Liver (tissue), 9 donors: ENCODE results near the gene TOR4A. TPM values are rescaled to one million over a fixed set of nuclear protein-coding genes. Genes with fewer than 3 reads are reported as not detected.

Experiments
- DNase-seq: peaks from one replicate; pipeline ENCODE4 v3.0.0-alpha.2; 2017; ENCODE audit warnings: low spot score
- H3K27ac ChIP-seq, 2 donors: one replicate each; pipeline ENCODE4 v1.7.0; 2013; ENCODE audit warnings: inconsistent platforms in 2 of 2, low read length in 2 of 2, control low read depth in 1 of 2, low read depth in 1 of 2, mild to moderate bottlenecking in 1 of 2
- H3K27me3 ChIP-seq, 4 donors: one replicate each; pipeline versions ENCODE4 v1.6.1 to v1.7.0; 2013; ENCODE audit warnings: low read length in 3 of 4, inconsistent platforms in 1 of 4, mild to moderate bottlenecking in 1 of 4, moderate library complexity in 1 of 4; ENCODE audit not compliant: control insufficient read depth in 4 of 4, insufficient read depth in 4 of 4
- H3K36me3 ChIP-seq, 4 donors: one replicate each; pipeline versions ENCODE4 v1.6.1 to v1.7.0; 2013; ENCODE audit warnings: low read length in 3 of 4, mild to moderate bottlenecking in 3 of 4, low read depth in 1 of 4, moderate library complexity in 1 of 4; ENCODE audit not compliant: control insufficient read depth in 4 of 4, insufficient read depth in 3 of 4
- H3K4me1 ChIP-seq, 4 donors: one replicate each; pipeline versions ENCODE4 v1.6.1 to v1.7.0; 2013; ENCODE audit warnings: low read length in 3 of 4, mild to moderate bottlenecking in 3 of 4, moderate library complexity in 1 of 4; ENCODE audit not compliant: control insufficient read depth in 4 of 4, insufficient read depth in 4 of 4
- H3K4me3 ChIP-seq, 3 donors: one replicate each; pipeline versions ENCODE4 v1.6.1 to v1.7.0; 2013; ENCODE audit warnings: low read length in 3 of 3, control low read depth in 1 of 3, low read depth in 1 of 3, mild to moderate bottlenecking in 1 of 3
- H3K9ac ChIP-seq, 2 donors: one replicate each; pipeline ENCODE4 v1.7.0; 2013; ENCODE audit warnings: low read length in 2 of 2, mild to moderate bottlenecking in 2 of 2, moderate library complexity in 2 of 2, control low read depth in 1 of 2, low read depth in 1 of 2
- H3K9me3 ChIP-seq, 4 donors: one replicate each; pipeline versions ENCODE4 v1.6.1 to v1.7.0; 2013; ENCODE audit warnings: low read length in 3 of 4; ENCODE audit not compliant: control insufficient read depth in 4 of 4
- ATF3 ChIP-seq: IDR thresholded peaks from 2 replicates; pipeline ENCODE4 v1.6.1; 2016; ENCODE audit warnings: antibody characterized with exemption
- EGR1 ChIP-seq, 2 donors: IDR thresholded peaks; 2 replicates each; pipeline ENCODE4 v1.6.1; 2016 to 2018; ENCODE audit warnings: antibody characterized with exemption in 2 of 2, low read depth in 2 of 2
- FOXA2 ChIP-seq: IDR thresholded peaks from 2 replicates; pipeline ENCODE4 v1.6.1; 2016; ENCODE audit warnings: antibody characterized with exemption
- HNF4A ChIP-seq, 2 donors: conservative IDR thresholded peaks; 2 replicates each; pipeline ENCODE4 v1.6.1; 2016; ENCODE audit warnings: antibody characterized with exemption in 2 of 2, mild to moderate bottlenecking in 2 of 2
- HNF4G ChIP-seq: IDR thresholded peaks from 2 replicates; pipeline ENCODE4 v1.6.1; 2016; ENCODE audit warnings: antibody characterized with exemption
- JUND ChIP-seq, 2 donors: IDR thresholded peaks; 2 replicates each; pipeline ENCODE4 v1.6.1; 2016; ENCODE audit warnings: antibody characterized with exemption in 2 of 2
- MAX ChIP-seq: IDR thresholded peaks from 2 replicates; pipeline ENCODE4 v1.6.1; 2016; ENCODE audit warnings: antibody characterized with exemption
- NR2F2 ChIP-seq: IDR thresholded peaks from 2 replicates; pipeline ENCODE4 v1.6.1; 2016; ENCODE audit warnings: antibody characterized with exemption
- RAD21 ChIP-seq, 2 donors: IDR thresholded peaks; 2 replicates each; pipeline ENCODE4 v1.6.1; 2016; ENCODE audit warnings: antibody characterized with exemption in 2 of 2, mild to moderate bottlenecking in 2 of 2
- RXRA ChIP-seq, 2 donors: IDR thresholded peaks; 2 replicates each; pipeline ENCODE4 v1.6.1; 2017 to 2018; ENCODE audit warnings: antibody characterized with exemption in 2 of 2, mild to moderate bottlenecking in 1 of 2
- SP1 ChIP-seq: IDR thresholded peaks from 2 replicates; pipeline ENCODE4 v1.6.1; 2018; ENCODE audit warnings: antibody characterized with exemption, mild to moderate bottlenecking
- TAF1 ChIP-seq: conservative IDR thresholded peaks from 2 replicates; pipeline ENCODE4 v1.6.1; 2016; ENCODE audit warnings: antibody characterized with exemption, mild to moderate bottlenecking
- YY1 ChIP-seq: IDR thresholded peaks from 2 replicates; pipeline ENCODE4 v1.6.1; 2016; ENCODE audit warnings: antibody characterized with exemption, mild to moderate bottlenecking
- ZBTB33 ChIP-seq: IDR thresholded peaks from 2 replicates; pipeline ENCODE4 v1.6.1; 2016; ENCODE audit warnings: antibody characterized with exemption
- WGBS: extraction: QIAGEN DNeasy Blood & Tissue Kit; methylation state at CpG from one replicate; pipeline ENCODE4 v1.1.7; 2013; 5-methylcytosine and 5-hydroxymethylcytosine counted together
- polyA plus RNA-seq, 2 donors: library from polyadenylated mRNA; stranded (reverse) in 1 of 2; unstranded in 1 of 2; fragments of 200-250 nt in 1 of 2; fragments of >200 nt in 1 of 2; fragmentation: Nextera tagmentation in 1 of 2; extraction: Ambion mirVana in 1 of 2; gene quantifications; one replicate each; pipeline versions ENCODE4 v1.2.1 to v1.2.3, GENCODE V29; 2013 to 2015
- total RNA-seq, 2 donors: library from RNA; depleted of rRNA; stranded (reverse); fragments of >200 nt; gene quantifications; one replicate each; pipeline ENCODE4 v1.2.3, GENCODE V29; 2014
- donor health status: healthy.
- donor health status: healthy.
- donor health status: healthy.
- donor health status: healthy.
- donor health status: healthy.

Gene TOR4A
- total and polyA plus RNA-seq, 4 donors, result 0.35 to 5.1 (median 4.3) TPM

GRCh38 chr9:137250329-137251193 is 27.0 kb upstream of the TOR4A start:
- no peaks in the 10 kb centered on the region for H3K27me3 ChIP-seq
- H3K4me1 ChIP-seq, result peaks cover 2 to 23% (median 10%) of the 10 kb centered on the region in 4 donors
- H3K9me3 ChIP-seq, result no peaks in the 10 kb centered on the region
- DNase-seq, result no peak
- no peak for TF ChIP-seq MAX
- no peak for TF ChIP-seq JUND (IDR thresholded peaks at IDR 0.05)
- no peak for TF ChIP-seq FOXA2
- TF ChIP-seq NR2F2, result no peak
- TF ChIP-seq RXRA (IDR thresholded peaks at IDR 0.05), result no peak
- no peak for TF ChIP-seq RAD21 (IDR thresholded peaks at IDR 0.05)
- no peak for TF ChIP-seq ATF3
- TF ChIP-seq EGR1 (IDR thresholded peaks at IDR 0.05; ENCODE audit: low read depth in 2 of 2), result no peak
- no peak for TF ChIP-seq YY1
- TF ChIP-seq SP1, result no peak
- H3K4me3 ChIP-seq, result no peak overlapping the region
- no peak overlapping the region for H3K27ac ChIP-seq
- 69% methylated on average over 18 of the region's 18 CpGs for WGBS
- H3K36me3 ChIP-seq, result no peaks in the 10 kb centered on the region
- H3K9ac ChIP-seq, result no peak overlapping the region

GRCh38 chr9:137251194-137251461 is 26.4 kb upstream of the TOR4A start, which contains the start of gene STPG3:
Gene STPG3, plus strand, starts transcription at chr9:137251286. Its CDS starts 1 bp downstream, at chr9:137251287.
- H3K27ac ChIP-seq, result no peak within 1 kb of the TSS
- DNase-seq, result no peak
- H3K27me3 ChIP-seq, result no peaks in the 10 kb centered on the region
- no peak for TF ChIP-seq TAF1
- TF ChIP-seq EGR1 (IDR thresholded peaks at IDR 0.05; ENCODE audit: low read depth in 2 of 2), result no peak
- no peak for TF ChIP-seq HNF4G
- no peak for TF ChIP-seq ZBTB33
- WGBS, result 88% methylated on average over 4 of the region's 4 CpGs
- H3K36me3 ChIP-seq, result no peaks in the 10 kb centered on the region
- no peaks in the 10 kb centered on the region for H3K9me3 ChIP-seq
- peaks cover 2 to 28% (median 15%) of the 10 kb centered on the region in 4 donors for H3K4me1 ChIP-seq
- no peak within 1 kb of the TSS for H3K4me3 ChIP-seq
- no peak within 1 kb of the TSS for H3K9ac ChIP-seq

GRCh38 chr9:137251490-137252268 is 25.8 kb upstream of the TOR4A start:
- WGBS, result 93% methylated on average over 22 of the region's 22 CpGs
- TF ChIP-seq HNF4A (conservative IDR thresholded peaks at IDR 0.05) (no peak), NR2F2 (no peak), SP1 (no peak), TAF1 (no peak), EGR1 (IDR thresholded peaks at IDR 0.05; ENCODE audit: low read depth in 2 of 2) (no peak), ZBTB33 (no peak), YY1 (no peak), FOXA2 (no peak), RAD21 (IDR thresholded peaks at IDR 0.05) (no peak), ATF3 (no peak)
- Histone ChIP-seq H3K27ac (no peak overlapping the region), H3K27me3 (no peaks in the 10 kb centered on the region), H3K4me1 (peaks cover 8 to 34% (median 20%) of the 10 kb centered on the region in 4 donors), H3K9me3 (no peaks in the 10 kb centered on the region), H3K36me3 (no peaks in the 10 kb centered on the region), H3K4me3 (no peak overlapping the region), H3K9ac (no peak overlapping the region)
- DNase-seq, result no peak
